H1 (cell line): ENCODE measurements around the gene THAP7.

Source experiments
- CTCF ChIP-seq, 3 experiments: IDR thresholded peaks; 1 replicate in 2 of 3; 2 replicates in 1 of 3; pipeline versions ENCODE4 v1.5.1 to v1.6.1; 2011; ENCODE audit warnings: low read length in 3 of 3, mild to moderate bottlenecking in 3 of 3, inconsistent platforms in 2 of 3, low read depth in 1 of 3, moderate library complexity in 1 of 3; ENCODE audit not compliant: insufficient read depth in 1 of 3; ENCODE audit errors: control extremely low read depth in 1 of 3
- POLR2A ChIP-seq, 2 experiments: IDR thresholded peaks; 1 replicate in 1 of 2; 2 replicates in 1 of 2; pipeline ENCODE4 v1.6.1; 2011; ENCODE audit warnings: low read depth in 2 of 2, low read length in 2 of 2, mild to moderate bottlenecking in 2 of 2; ENCODE audit errors: control extremely low read depth in 1 of 2
- SIN3A ChIP-seq, 2 experiments: IDR thresholded peaks in 1 of 2; conservative IDR thresholded peaks in 1 of 2; 2 replicates each; pipeline ENCODE4 v1.6.1; 2011 to 2012; ENCODE audit warnings: low read length in 2 of 2, improper control_type of control experiment in 1 of 2, low read depth in 1 of 2, mild to moderate bottlenecking in 1 of 2
- SP1 ChIP-seq: IDR thresholded peaks from 2 replicates; pipeline ENCODE4 v1.6.1; 2011; ENCODE audit warnings: low read depth, low read length
- TCF12 ChIP-seq: IDR thresholded peaks from 2 replicates; pipeline ENCODE4 v1.6.1; 2011; ENCODE audit warnings: low read depth, mild to moderate bottlenecking, low read length
- ZNF274 ChIP-seq: IDR thresholded peaks from 2 replicates; pipeline ENCODE4 v1.7.0; 2012; ENCODE audit warnings: low read length, borderline replicate concordance; ENCODE audit errors: extremely low read depth

- TF ChIP-seq CTCF (IDR thresholded peaks at IDR 0.05; ENCODE audit: control extremely low read depth in 1 of 3, insufficient read depth in 1 of 3, low read depth in 1 of 3, low read length in 3 of 3) (no peak), SP1 (no peak), ZNF274 (no peak), POLR2A (IDR thresholded peaks at IDR 0.05; ENCODE audit: control extremely low read depth in 1 of 2, low read depth in 2 of 2, low read length in 2 of 2) (no peak), SIN3A (conservative IDR thresholded peaks at IDR 0.05 in 1 of 2, IDR thresholded peaks at IDR 0.05 in 1 of 2; ENCODE audit: low read depth in 1 of 2, low read length in 2 of 2) (no peak), TCF12 (no peak)
Measured at GRCh38 chr22:21028277-21029251, 26.6 kb upstream of the THAP7 start.
